GM18507 (cell line): Measurements from ENCODE around the gene UBE3B.

Source experiments
- DNase-seq: peaks from one replicate; pipeline ENCODE4 v3.0.0; 2011; ENCODE audit warnings: low read depth; ENCODE audit not compliant: insufficient read length; ENCODE audit errors: extremely low spot score
- FAIRE-seq: peaks from 2 replicates; lab custom pipeline; 2011; peaks lifted over from hg19 to GRCh38; lab: Jason Lieb, UNC

Gene UBE3B

GRCh38 chr12:109561711-109562030 is 84.2 kb downstream of the UBE3B start:
- DNase-seq (no peak), FAIRE-seq (no peak)

GRCh38 chr12:109562871-109563270 is 85.4 kb downstream of the UBE3B start:
- DNase-seq (no peak), FAIRE-seq (no peak)

GRCh38 chr12:109563291-109564284 is 86.2 kb downstream of the UBE3B start:
- DNase-seq (no peak), FAIRE-seq (no peak)

- no peak for DNase-seq
- FAIRE-seq, result no peak
These were observed 89.0 kb downstream of the UBE3B start for GRCh38 chr12:109566424-109566823.

GRCh38 chr12:109567296-109567695 is 89.9 kb downstream of the UBE3B start:
- no peak for FAIRE-seq
- DNase-seq, result no peak

GRCh38 chr12:109567967-109568366 is 90.5 kb downstream of the UBE3B start:
- FAIRE-seq (no peak), DNase-seq (no peak)

- DNase-seq (no peak), FAIRE-seq (no peak)
These were observed 91.1 kb downstream of the UBE3B start for GRCh38 chr12:109568486-109568885.

- no peak for DNase-seq
- FAIRE-seq, result no peak
These were observed 94.5 kb downstream of the UBE3B start for GRCh38 chr12:109571773-109572505.

- no peak for DNase-seq
- FAIRE-seq, result no peak
These were observed 95.0 kb downstream of the UBE3B start for GRCh38 chr12:109572506-109572845.

GRCh38 chr12:109573029-109573913 is 95.8 kb downstream of the UBE3B start, which contains the start of the genes MMAB and MVK:
Gene MMAB, minus strand, starts transcription at chr12:109573504. Its CDS starts 24 bp downstream, at chr12:109573480.
Gene MVK, plus strand, starts transcription at chr12:109573794. Its CDS starts 1,029 bp downstream, at chr12:109574823.
- DNase-seq (peak; percentile 95), FAIRE-seq (peak; percentile 99)

- no peak for DNase-seq
- FAIRE-seq, result no peak
These were observed 96.4 kb downstream of the UBE3B start for GRCh38 chr12:109573914-109574244.

- FAIRE-seq, result no peak
These were observed 98.2 kb downstream of the UBE3B start for GRCh38 chr12:109575683-109576082.

GRCh38 chr12:109577311-109577710 is 99.9 kb downstream of the UBE3B start:
- no peak for FAIRE-seq
- no peak for DNase-seq

More at GRCh38 chr12:109575683-109576082, 98.2 kb downstream of the UBE3B start:
- DNase-seq, result no peak

- no peak for FAIRE-seq
- DNase-seq, result no peak
These were observed 101.0 kb downstream of the UBE3B start for GRCh38 chr12:109578330-109578927.

- FAIRE-seq (no peak), DNase-seq (no peak)
These were observed 102.2 kb downstream of the UBE3B start for GRCh38 chr12:109579639-109580038.

- FAIRE-seq (no peak), DNase-seq (no peak)
These were observed 102.8 kb downstream of the UBE3B start for GRCh38 chr12:109580272-109580671.

- DNase-seq (no peak), FAIRE-seq (no peak)
These were observed 103.4 kb downstream of the UBE3B start for GRCh38 chr12:109580684-109581333.

GRCh38 chr12:109581334-109581691 is 103.9 kb downstream of the UBE3B start:
- FAIRE-seq, result no peak
- no peak for DNase-seq

GRCh38 chr12:109581856-109582255 is 104.4 kb downstream of the UBE3B start:
- DNase-seq (no peak), FAIRE-seq (no peak)
